Progenitor cell of endocrine pancreas (in vitro differentiated cells): ENCODE data around the gene ADISSP. TPM values are rescaled to one million over a fixed set of nuclear protein-coding genes. Genes with fewer than 3 reads are reported as not detected.

Experiments
- DNase-seq: peaks from one replicate; pipeline ENCODE4 v3.0.0; 2021; ENCODE audit warnings: low spot score; ENCODE audit not compliant: unreplicated experiment
- H3K27ac Mint-ChIP-seq: 2 replicates; pipeline ENCODE4 v1.8.0; 2021; ENCODE audit warnings: mild to moderate bottlenecking, moderate library complexity, mixed read lengths
- H3K27me3 Mint-ChIP-seq: 2 replicates; pipeline ENCODE4 v1.8.0; 2021; ENCODE audit warnings: mixed read lengths
- H3K36me3 Mint-ChIP-seq: 2 replicates; pipeline ENCODE4 v1.8.0; 2022; ENCODE audit warnings: mixed read lengths; ENCODE audit not compliant: insufficient read depth
- H3K4me1 Mint-ChIP-seq: 2 replicates; pipeline ENCODE4 v1.8.0; 2021; ENCODE audit warnings: low read depth, mixed read lengths
- H3K4me3 Mint-ChIP-seq: 2 replicates; pipeline ENCODE4 v1.8.0; 2021; ENCODE audit warnings: low read depth, mild to moderate bottlenecking, moderate library complexity, mixed read lengths
- H3K9me3 Mint-ChIP-seq: 2 replicates; pipeline ENCODE4 v1.8.0; 2021; ENCODE audit warnings: low read depth, mixed read lengths
- total RNA-seq: library from RNA; stranded (reverse); gene quantifications from 2 replicates; pipeline ENCODE4 v1.2.1, GENCODE V29; 2021
- TF ChIP-seq, protein P1 (sequence below): fragments of 200-600 bp; sonication (generic); IDR thresholded peaks from one replicate; pipeline ENCODE4 v1.5.0; 2021; ENCODE audit warnings: antibody characterized with exemption, mild to moderate bottlenecking; ENCODE audit not compliant: unreplicated experiment

Gene ADISSP
- total RNA-seq, 1 donor from 2014 or later = 18.9 TPM

DNA sequence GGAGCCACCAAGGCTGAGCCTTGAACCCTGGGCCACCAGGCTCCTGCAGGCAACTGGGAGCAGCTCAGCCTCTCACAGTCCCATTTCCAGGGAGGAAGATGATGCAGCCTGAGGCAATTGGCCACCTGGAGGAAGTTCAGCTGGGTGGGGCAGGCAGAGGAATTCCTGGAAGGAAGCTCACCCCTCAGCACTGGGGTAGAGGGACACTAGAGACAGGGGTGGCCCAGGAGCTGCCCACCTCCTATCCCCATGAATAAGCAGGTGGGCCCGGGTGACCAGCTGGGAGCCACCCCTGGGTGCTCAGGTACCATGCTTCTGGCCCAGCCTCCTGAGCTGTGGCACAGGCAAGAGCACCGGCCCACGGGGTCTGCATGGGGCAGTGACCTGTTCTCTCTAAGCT, 38.7 kb downstream of the ADISSP start:
- TF ChIP-seq, protein P1, sequence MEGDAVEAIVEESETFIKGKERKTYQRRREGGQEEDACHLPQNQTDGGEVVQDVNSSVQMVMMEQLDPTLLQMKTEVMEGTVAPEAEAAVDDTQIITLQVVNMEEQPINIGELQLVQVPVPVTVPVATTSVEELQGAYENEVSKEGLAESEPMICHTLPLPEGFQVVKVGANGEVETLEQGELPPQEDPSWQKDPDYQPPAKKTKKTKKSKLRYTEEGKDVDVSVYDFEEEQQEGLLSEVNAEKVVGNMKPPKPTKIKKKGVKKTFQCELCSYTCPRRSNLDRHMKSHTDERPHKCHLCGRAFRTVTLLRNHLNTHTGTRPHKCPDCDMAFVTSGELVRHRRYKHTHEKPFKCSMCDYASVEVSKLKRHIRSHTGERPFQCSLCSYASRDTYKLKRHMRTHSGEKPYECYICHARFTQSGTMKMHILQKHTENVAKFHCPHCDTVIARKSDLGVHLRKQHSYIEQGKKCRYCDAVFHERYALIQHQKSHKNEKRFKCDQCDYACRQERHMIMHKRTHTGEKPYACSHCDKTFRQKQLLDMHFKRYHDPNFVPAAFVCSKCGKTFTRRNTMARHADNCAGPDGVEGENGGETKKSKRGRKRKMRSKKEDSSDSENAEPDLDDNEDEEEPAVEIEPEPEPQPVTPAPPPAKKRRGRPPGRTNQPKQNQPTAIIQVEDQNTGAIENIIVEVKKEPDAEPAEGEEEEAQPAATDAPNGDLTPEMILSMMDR = no peak
- Mint-ChIP-seq H3K4me1 (no peaks in the 10 kb centered on the region), H3K4me3 (no peak overlapping the region), H3K27me3 (peaks cover 64% of the 10 kb centered on the region), H3K36me3 (no peaks in the 10 kb centered on the region), H3K9me3 (no peaks in the 10 kb centered on the region), H3K27ac (no peak overlapping the region)
- DNase-seq = no peak

DNA sequence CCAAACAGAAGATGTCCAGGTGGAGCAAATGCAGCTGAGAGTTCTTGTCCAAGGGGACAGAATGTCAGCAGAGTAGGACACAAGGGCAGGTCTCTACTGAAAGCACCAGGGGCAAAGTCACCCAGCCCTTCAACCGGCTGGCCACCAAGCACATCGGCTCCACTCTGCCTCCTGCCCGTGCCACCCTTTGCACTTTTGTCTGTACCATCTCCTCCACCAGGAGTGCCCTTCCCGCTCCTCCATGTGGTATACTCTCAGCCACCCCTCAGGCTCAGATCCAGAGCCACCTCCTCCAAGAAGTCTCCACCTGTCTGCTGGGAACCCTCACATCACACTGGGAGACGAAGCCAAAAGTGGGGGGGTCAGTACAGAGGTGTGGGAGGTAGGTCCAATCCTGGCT, 39.2 kb downstream of the ADISSP start:
- peaks cover 59% of the 10 kb centered on the region for H3K27me3 Mint-ChIP-seq
- no peak overlapping the region for H3K4me3 Mint-ChIP-seq
- DNase-seq = no peak
- H3K27ac Mint-ChIP-seq = no peak overlapping the region
- no peaks in the 10 kb centered on the region for H3K9me3 Mint-ChIP-seq
- H3K4me1 Mint-ChIP-seq = no peaks in the 10 kb centered on the region
- no peaks in the 10 kb centered on the region for H3K36me3 Mint-ChIP-seq
- TF ChIP-seq, protein P1 = no peak

DNA sequence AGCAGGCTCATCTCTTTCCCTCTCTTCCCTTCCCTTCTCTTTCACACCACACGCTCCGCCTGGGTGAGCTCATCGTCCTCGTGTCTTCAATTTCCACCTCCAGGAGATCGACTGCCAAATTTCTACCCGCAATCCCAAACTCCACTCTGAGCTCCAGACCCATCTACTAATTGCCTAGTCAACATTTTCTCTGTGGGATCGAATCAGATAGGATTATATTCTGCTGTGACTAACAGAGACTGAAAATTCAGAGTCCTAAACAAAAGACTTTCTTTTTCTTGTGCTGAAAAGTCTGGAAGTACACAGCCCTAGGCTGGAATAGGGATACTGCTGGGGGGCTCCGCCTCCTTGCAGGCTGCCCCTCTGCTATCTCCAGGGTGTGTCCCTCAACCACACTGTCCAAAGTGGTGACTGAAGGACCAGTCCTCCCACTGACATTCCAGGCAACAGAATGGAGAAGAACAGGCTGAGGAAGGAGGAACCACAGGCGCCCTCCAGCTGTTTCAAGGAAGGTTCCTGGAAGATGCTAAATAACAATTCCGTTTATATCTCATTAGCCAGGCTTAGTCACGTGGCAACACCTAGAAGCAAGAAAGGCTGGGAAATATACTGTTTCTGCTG, 40.0 kb downstream of the ADISSP start:
- Mint-ChIP-seq H3K4me1 (no peaks in the 10 kb centered on the region), H3K27me3 (peaks cover 55% of the 10 kb centered on the region), H3K4me3 (no peak overlapping the region), H3K36me3 (no peaks in the 10 kb centered on the region), H3K9me3 (no peaks in the 10 kb centered on the region), H3K27ac (no peak overlapping the region)
- TF ChIP-seq, protein P1 = no peak
- DNase-seq = no peak

DNA sequence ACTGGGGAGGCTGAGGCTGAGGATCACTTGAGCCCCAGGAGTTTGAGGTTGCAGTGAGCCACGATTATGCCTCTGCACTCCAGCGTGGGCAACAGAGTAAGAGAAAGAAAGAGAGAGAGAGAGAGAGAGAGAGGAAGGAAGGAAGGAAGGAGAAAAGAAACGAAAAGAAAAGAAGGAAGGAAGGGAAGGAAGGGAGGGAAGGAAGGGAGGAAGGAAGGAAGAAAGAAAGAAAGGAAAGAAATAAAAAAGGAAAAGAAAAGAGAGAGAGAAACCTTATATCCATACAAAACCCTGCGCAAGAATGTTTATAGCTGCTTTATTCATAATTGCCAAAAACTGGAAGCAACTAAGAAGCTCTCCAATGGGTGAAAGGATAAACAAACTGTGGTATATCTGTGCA, 43.2 kb downstream of the ADISSP start:
- TF ChIP-seq, protein P1 = no peak
- Mint-ChIP-seq H3K4me1 (no peaks in the 10 kb centered on the region), H3K27ac (no peak overlapping the region), H3K27me3 (peaks cover 53% of the 10 kb centered on the region), H3K4me3 (no peak overlapping the region), H3K9me3 (no peaks in the 10 kb centered on the region), H3K36me3 (no peaks in the 10 kb centered on the region)
- DNase-seq = no peak

DNA sequence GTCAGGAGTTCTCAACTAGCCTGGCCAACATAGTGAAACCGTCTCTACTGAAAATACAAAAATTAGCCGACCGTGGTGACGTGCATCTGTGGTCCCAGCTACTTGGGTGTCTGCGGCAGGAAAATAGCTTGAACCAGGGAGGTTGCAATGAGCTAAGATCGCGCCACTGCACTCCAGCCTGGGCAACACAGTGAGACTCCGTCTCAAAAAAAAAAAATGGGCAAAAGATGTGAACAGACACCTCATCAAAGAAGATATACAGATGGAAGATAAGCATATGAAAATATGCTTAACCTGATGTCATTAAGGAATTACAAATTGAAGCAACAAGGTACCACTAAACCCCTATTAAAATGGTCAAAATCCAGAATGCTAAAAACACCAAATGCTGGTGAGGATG, 44.3 kb downstream of the ADISSP start:
- TF ChIP-seq, protein P1 = no peak
- no peaks in the 10 kb centered on the region for H3K9me3 Mint-ChIP-seq
- H3K27ac Mint-ChIP-seq = no peak overlapping the region
- DNase-seq = no peak
- no peaks in the 10 kb centered on the region for H3K36me3 Mint-ChIP-seq
- H3K4me3 Mint-ChIP-seq = no peak overlapping the region
- peaks cover 49% of the 10 kb centered on the region for H3K27me3 Mint-ChIP-seq
- no peaks in the 10 kb centered on the region for H3K4me1 Mint-ChIP-seq
